Measurements from ENCODE around the gene FUNDC2.
A peak's percentile ranks its signal among the peaks of the same experiment; 100 is the strongest.

FUNDC2 gene

GRCh38 chrX:155056471-155056870, 29.8 kb downstream of the FUNDC2 start:
- no peak for TF ChIP-seq CTCF (IDR thresholded peaks at IDR 0.05; ENCODE audit: low read depth, low read length, missing control alignments)
- DNase-seq (ENCODE audit: low read depth), result no peak
- no peak overlapping the region for H3K4me3 ChIP-seq (ENCODE audit: low read depth, low read length)

- peak overlapping the region; percentile 26 for H3K4me3 ChIP-seq (ENCODE audit: low read depth, low read length)
- TF ChIP-seq CTCF (IDR thresholded peaks at IDR 0.05; ENCODE audit: low read depth, low read length, missing control alignments), result peak; percentile 78
- no peak for DNase-seq (ENCODE audit: low read depth)
These were observed 30.5 kb downstream of the FUNDC2 start for GRCh38 chrX:155056877-155057792.

- no peak overlapping the region for H3K4me3 ChIP-seq (ENCODE audit: low read depth, low read length)
- no peak for DNase-seq (ENCODE audit: low read depth)
- no peak for TF ChIP-seq CTCF (IDR thresholded peaks at IDR 0.05; ENCODE audit: low read depth, low read length, missing control alignments)
These were observed 35.1 kb downstream of the FUNDC2 start for GRCh38 chrX:155061760-155062159.

GRCh38 chrX:155065035-155065734, 38.5 kb downstream of the FUNDC2 start:
- no peak for DNase-seq (ENCODE audit: low read depth)
- no peak overlapping the region for H3K4me3 ChIP-seq (ENCODE audit: low read depth, low read length)
- TF ChIP-seq CTCF (IDR thresholded peaks at IDR 0.05; ENCODE audit: low read depth, low read length, missing control alignments), result no peak

- TF ChIP-seq CTCF (IDR thresholded peaks at IDR 0.05; ENCODE audit: low read depth, low read length, missing control alignments), result no peak
- no peak overlapping the region for H3K4me3 ChIP-seq (ENCODE audit: low read depth, low read length)
- DNase-seq (ENCODE audit: low read depth), result no peak
These were observed 41.5 kb downstream of the FUNDC2 start for GRCh38 chrX:155068165-155068564.

GRCh38 chrX:155069414-155069813, 42.8 kb downstream of the FUNDC2 start:
- DNase-seq (ENCODE audit: low read depth), result no peak
- peak overlapping the region; percentile 59 for H3K4me3 ChIP-seq (ENCODE audit: low read depth, low read length)

More at GRCh38 chrX:155069414-155069813, 42.8 kb downstream of the FUNDC2 start:
- no peak for TF ChIP-seq CTCF (IDR thresholded peaks at IDR 0.05; ENCODE audit: low read depth, low read length, missing control alignments)
